Measurements from ENCODE around the gene ANAPC10.

GRCh38 chr4:144975718-144976117 is 122.3 kb downstream of the ANAPC10 start:
- TF ChIP-seq FOS (IDR thresholded peaks at IDR 0.05; ENCODE audit: borderline replicate concordance, insufficient read depth, low read length) (no peak), POLR2AphosphoS5 (IDR thresholded peaks at IDR 0.05; ENCODE audit: insufficient read depth, low read depth, low read length) (no peak)

Measured in endothelial cell of umbilical vein (primary cell).